Measurements from ENCODE around the gene LRP3.

The LRP3 gene

GRCh38 chr19:33251076-33251475 is 56.9 kb downstream of the LRP3 start:
- Histone ChIP-seq H3K27ac (ENCODE audit: low read depth, low read length) (no peak overlapping the region), H3K36me3 (ENCODE audit: control insufficient read depth, insufficient read depth, low read length) (no peaks in the 10 kb centered on the region), H3K9ac (ENCODE audit: low read length) (no peak overlapping the region), H3K4me1 (ENCODE audit: control insufficient read depth, insufficient read depth, low read length) (no peaks in the 10 kb centered on the region), H3K27me3 (ENCODE audit: control insufficient read depth, insufficient read depth, low read length) (no peaks in the 10 kb centered on the region), H3K4me3 (ENCODE audit: low read length) (no peak overlapping the region)

GRCh38 chr19:33251526-33252090 is 57.5 kb downstream of the LRP3 start:
- no peaks in the 10 kb centered on the region for H3K36me3 ChIP-seq (ENCODE audit: control insufficient read depth, insufficient read depth, low read length)
- no peaks in the 10 kb centered on the region for H3K27me3 ChIP-seq (ENCODE audit: control insufficient read depth, insufficient read depth, low read length)
- no peaks in the 10 kb centered on the region for H3K4me1 ChIP-seq (ENCODE audit: control insufficient read depth, insufficient read depth, low read length)
- no peak overlapping the region for H3K4me3 ChIP-seq (ENCODE audit: low read length)
- no peak overlapping the region for H3K27ac ChIP-seq (ENCODE audit: low read depth, low read length)
- H3K9ac ChIP-seq (ENCODE audit: low read length) = no peak overlapping the region

- Histone ChIP-seq H3K27me3 (ENCODE audit: control insufficient read depth, insufficient read depth, low read length) (no peaks in the 10 kb centered on the region), H3K27ac (ENCODE audit: low read depth, low read length) (no peak overlapping the region), H3K4me3 (ENCODE audit: low read length) (no peak overlapping the region), H3K9ac (ENCODE audit: low read length) (no peak overlapping the region), H3K4me1 (ENCODE audit: control insufficient read depth, insufficient read depth, low read length) (no peaks in the 10 kb centered on the region), H3K36me3 (ENCODE audit: control insufficient read depth, insufficient read depth, low read length) (no peaks in the 10 kb centered on the region)
These were observed 58.4 kb downstream of the LRP3 start for GRCh38 chr19:33252418-33252962.

GRCh38 chr19:33252971-33253370 is 58.8 kb downstream of the LRP3 start:
- H3K27ac ChIP-seq (ENCODE audit: low read depth, low read length) = no peak overlapping the region
- no peak overlapping the region for H3K9ac ChIP-seq (ENCODE audit: low read length)
- no peak overlapping the region for H3K4me3 ChIP-seq (ENCODE audit: low read length)
- no peaks in the 10 kb centered on the region for H3K4me1 ChIP-seq (ENCODE audit: control insufficient read depth, insufficient read depth, low read length)
- no peaks in the 10 kb centered on the region for H3K27me3 ChIP-seq (ENCODE audit: control insufficient read depth, insufficient read depth, low read length)
- H3K36me3 ChIP-seq (ENCODE audit: control insufficient read depth, insufficient read depth, low read length) = no peaks in the 10 kb centered on the region

GRCh38 chr19:33254245-33254824 is 60.2 kb downstream of the LRP3 start:
- Histone ChIP-seq H3K36me3 (ENCODE audit: control insufficient read depth, insufficient read depth, low read length) (no peaks in the 10 kb centered on the region), H3K27me3 (ENCODE audit: control insufficient read depth, insufficient read depth, low read length) (no peaks in the 10 kb centered on the region), H3K4me3 (ENCODE audit: low read length) (no peak overlapping the region), H3K9ac (ENCODE audit: low read length) (no peak overlapping the region), H3K4me1 (ENCODE audit: control insufficient read depth, insufficient read depth, low read length) (no peaks in the 10 kb centered on the region), H3K27ac (ENCODE audit: low read depth, low read length) (no peak overlapping the region)

GRCh38 chr19:33255781-33256180 is 61.7 kb downstream of the LRP3 start:
- Histone ChIP-seq H3K27ac (ENCODE audit: low read depth, low read length) (no peak overlapping the region), H3K9ac (ENCODE audit: low read length) (no peak overlapping the region), H3K4me1 (ENCODE audit: control insufficient read depth, insufficient read depth, low read length) (no peaks in the 10 kb centered on the region), H3K27me3 (ENCODE audit: control insufficient read depth, insufficient read depth, low read length) (no peaks in the 10 kb centered on the region), H3K4me3 (ENCODE audit: low read length) (no peak overlapping the region), H3K36me3 (ENCODE audit: control insufficient read depth, insufficient read depth, low read length) (no peaks in the 10 kb centered on the region)

- Histone ChIP-seq H3K4me3 (ENCODE audit: low read length) (no peak overlapping the region), H3K27me3 (ENCODE audit: control insufficient read depth, insufficient read depth, low read length) (no peaks in the 10 kb centered on the region), H3K4me1 (ENCODE audit: control insufficient read depth, insufficient read depth, low read length) (no peaks in the 10 kb centered on the region)
These were observed 62.1 kb downstream of the LRP3 start for GRCh38 chr19:33256261-33256660.

GRCh38 chr19:33257828-33258227 is 63.7 kb downstream of the LRP3 start:
- peaks cover 2% of the 10 kb centered on the region for H3K27me3 ChIP-seq (ENCODE audit: control insufficient read depth, insufficient read depth, low read length)
- H3K36me3 ChIP-seq (ENCODE audit: control insufficient read depth, insufficient read depth, low read length) = no peaks in the 10 kb centered on the region
- no peaks in the 10 kb centered on the region for H3K4me1 ChIP-seq (ENCODE audit: control insufficient read depth, insufficient read depth, low read length)
- no peak overlapping the region for H3K4me3 ChIP-seq (ENCODE audit: low read length)
- no peak overlapping the region for H3K27ac ChIP-seq (ENCODE audit: low read depth, low read length)
- H3K9ac ChIP-seq (ENCODE audit: low read length) = no peak overlapping the region

More at GRCh38 chr19:33256261-33256660, 62.1 kb downstream of the LRP3 start:
- H3K36me3 ChIP-seq (ENCODE audit: control insufficient read depth, insufficient read depth, low read length) = no peaks in the 10 kb centered on the region
- H3K27ac ChIP-seq (ENCODE audit: low read depth, low read length) = no peak overlapping the region
- H3K9ac ChIP-seq (ENCODE audit: low read length) = no peak overlapping the region

All from rectal smooth muscle tissue (tissue), 1 donor.